Activated CD4-positive, alpha-beta T cell treated with anti-CD3 and anti-CD28 coated beads, Interleukin-2, amount 50 U/mL, for 24 hours (primary cell): ENCODE results near the gene TNS1.

ENCODE experiments used
- DNase-seq, 2 donors: peaks; one replicate each; pipeline ENCODE4 v3.0.0-alpha.2; 2020; ENCODE audit warnings: low read depth in 1 of 2, low spot score in 1 of 2

Gene TNS1

DNA sequence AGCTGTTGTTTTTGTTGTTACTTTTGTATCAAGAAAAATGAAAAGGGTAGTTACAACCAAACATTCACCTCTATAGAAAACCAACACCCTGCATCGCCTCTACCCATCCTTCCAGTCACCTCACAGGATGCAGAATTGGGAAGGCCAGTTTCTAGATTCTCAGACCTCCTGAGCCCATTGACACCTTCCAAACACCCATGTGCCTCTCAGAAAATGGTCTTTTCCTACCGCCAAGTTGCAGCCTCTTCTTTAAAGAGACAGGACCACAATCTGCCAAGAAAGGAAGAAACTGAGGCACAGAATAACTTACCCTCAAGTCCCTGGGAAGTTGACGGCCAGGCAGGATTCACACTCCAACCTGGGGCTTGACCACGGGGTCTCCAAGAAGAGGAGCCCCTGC lies 101.4 kb downstream of the TNS1 start:
- DNase-seq = no peak

DNA sequence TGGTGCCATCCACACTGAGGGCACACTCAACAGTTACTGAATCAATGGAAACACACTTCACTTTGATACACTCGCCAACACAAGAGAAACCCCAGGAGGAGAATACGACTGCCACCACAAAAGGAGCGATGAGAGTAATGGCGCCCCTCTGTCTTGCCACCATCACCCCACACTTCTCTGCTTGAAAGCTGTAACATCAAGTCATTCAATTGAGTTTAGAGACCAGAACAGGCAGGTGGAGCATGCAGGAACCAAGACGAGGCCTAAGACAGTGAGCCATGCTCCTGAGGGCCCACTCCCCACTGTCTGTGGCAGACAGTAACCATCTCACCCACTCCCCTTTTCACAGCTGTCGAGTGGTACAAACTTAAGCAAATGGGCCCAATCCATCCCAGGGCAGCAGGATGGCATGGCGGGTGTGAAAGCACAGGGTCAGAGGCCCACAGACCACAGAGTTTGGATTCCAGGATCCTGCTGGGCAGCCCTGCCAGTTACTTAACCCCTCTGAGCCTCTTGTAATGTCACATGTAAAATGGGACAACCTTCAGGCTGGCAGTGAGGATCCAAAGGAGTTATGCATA lies 101.9 kb downstream of the TNS1 start:
- no peak for DNase-seq

DNA sequence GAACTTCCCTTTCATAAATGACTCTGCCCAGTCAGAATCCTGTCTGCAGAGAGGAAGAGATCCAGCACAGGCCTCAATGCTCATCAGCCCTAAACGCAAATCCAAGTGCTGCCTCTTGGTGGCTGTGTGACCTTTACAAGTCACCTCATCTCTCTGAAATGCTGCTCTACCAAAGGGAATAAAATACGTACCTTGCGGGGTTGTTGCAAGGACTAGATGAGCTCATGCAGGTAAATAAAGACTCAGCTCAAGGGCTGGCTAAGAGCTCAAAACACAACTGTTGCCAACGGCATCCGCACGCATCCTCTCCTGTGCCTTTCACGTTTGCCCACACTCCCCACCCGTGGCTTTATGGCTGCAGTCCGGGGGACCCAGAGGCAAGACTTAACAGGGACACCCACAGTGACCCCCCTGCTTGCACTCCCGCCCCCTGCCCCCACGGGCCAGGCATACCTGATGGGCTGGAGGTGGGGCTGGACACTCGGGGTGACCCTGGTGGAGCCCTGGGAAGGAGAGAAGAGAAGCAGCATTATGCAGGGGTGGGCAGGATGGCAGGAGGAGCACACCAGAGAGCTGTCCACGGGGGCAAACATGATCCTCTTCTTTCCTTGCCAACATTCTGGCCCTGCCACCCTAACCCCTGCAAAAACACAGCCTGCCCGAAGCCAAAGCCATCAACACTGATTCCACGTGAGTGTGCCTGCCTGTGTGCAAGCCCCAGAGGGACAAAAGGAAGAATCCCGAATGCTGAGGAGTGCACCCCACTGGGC lies 102.6 kb downstream of the TNS1 start:
- DNase-seq = no peak

DNA sequence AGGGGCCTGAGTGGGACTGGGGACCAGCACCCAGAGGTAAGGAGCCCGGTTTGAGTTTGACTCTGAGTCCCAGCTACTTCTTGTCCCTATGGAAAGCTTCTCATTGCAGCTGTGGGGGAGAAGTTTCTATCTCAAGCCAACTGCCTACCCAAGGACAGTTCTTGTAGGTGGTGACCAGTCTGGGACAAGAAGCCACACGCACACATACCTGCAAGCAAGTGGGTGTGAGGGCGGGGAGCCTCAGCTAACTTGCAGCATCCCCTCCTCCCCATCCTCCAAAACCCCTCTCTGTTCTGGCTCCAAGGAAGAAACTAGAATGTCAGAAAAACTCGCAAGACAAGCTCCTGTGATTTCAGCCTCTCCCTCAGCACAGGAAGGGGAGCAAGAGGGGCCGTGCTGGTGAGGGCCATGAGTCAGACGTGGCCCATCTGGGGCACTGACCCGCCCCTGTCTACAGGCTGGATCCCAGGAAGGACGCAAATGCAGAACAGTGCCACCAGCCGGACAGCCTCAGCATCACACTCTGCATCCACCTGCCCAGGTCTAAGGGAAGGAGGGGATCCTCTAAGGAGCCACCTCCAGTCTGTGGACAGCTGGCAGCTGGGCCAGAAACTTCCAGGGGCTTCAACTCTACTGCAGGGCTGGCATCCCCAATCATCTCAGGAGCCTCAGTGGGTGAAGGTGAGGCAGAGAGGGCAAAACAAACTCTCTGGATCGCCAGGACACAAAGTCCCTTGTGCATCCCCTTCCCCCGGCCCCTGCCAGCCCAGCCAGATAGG lies 103.4 kb downstream of the TNS1 start:
- no peak for DNase-seq

DNA sequence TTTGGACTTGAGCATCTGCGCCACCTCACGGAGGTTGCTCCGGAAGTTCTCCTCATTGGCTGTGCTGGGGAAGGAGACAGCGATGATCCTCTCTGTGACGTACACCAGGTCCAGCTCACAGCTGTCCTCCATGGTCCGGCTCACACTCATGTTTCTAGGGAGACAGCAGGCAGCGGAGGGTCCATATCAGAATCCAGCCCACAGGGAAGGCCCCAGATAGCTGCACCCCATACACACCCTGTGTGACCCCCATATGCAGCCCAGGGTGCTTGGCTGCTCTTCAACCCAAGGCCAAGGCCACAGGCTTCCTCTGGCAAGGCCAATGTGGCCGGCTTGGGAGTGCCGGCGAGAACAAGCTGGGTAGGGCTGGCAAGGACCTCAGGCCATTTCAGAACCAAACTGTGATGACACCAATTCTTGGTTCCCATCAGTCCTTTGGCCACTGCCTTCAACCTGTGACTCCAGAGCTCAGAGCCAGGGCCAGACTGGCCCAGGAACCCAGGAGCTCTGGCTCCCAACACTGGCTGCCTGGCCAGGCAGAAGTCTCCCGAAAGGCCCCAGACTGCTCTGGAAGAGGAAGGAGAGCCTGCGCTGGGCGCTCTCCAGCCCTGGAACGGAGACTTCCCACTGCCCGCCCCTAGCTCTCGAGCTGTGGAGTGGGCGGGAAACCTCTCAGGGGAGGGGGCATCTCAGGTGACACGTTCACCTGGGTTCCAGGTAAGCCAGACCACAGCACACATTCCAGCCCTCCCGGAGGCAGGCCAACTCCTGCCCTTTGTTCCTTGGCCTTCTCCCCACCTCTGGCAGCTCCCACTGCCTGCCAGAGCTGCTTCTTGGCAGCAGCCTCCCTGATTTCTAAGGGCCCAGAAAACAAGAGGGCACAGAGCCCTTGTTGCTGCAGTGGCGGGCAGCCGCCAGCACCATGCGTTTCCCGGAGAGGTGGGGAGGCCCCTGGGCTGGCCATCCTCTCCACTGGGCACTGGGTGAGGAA lies 104.7 kb downstream of the TNS1 start:
- no peak for DNase-seq

DNA sequence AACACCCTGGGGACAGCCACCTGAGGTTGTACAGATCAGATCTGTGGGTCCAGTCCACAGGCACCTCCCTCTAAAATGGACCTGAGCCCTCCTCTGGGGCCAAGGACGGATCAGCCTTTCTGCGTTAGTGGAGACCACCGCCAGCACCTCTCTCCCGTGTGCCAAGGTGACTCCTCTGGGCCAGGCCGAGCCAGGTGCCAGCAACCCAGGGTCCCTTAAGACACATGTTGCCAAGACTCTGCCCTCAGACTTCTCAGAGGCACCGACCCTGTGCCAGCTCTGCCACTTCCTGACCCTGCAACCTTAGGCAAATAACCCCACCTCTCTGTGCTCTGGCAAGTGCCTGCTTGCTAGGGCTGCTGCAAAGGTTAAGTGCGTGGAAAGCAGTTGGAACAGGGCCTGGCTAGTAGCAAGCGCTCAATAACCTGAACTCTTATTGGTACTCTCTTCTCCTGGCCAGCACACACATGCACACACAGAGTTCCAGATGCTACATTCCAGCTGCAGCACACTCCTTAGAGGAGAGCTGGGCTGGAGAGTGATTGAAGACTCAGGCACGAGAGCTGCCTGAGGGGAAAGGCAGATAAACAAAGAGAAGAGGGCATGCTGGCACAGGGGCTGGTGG lies 105.6 kb downstream of the TNS1 start:
- DNase-seq = no peak

DNA sequence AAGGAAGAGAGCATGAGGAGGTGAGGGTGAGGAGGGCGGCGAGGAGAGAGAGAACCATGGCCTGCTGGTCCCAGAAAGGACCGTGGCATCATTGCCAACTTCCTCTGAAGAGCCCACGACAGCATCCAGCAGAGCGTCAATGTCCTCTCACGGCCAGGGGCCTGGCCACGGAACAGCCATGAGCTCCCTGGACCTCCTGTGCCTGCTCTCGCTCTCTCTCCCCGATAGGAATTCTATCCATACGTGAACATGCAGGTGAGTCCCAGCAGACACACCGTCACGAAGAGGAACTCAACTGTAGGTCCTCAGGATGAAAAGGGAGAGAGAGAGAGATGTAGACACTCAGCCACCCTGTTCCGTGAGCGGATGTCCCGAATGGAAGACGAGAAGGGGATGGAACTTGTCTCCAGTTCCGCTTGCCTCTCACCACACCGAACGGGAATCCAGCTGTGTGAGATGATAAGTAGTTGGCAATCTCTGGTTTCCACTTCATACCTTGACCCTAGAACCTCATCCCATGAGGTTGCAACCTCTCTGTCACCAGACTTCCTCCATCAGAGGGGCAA lies 107.6 kb downstream of the TNS1 start:
- DNase-seq = no peak

DNA sequence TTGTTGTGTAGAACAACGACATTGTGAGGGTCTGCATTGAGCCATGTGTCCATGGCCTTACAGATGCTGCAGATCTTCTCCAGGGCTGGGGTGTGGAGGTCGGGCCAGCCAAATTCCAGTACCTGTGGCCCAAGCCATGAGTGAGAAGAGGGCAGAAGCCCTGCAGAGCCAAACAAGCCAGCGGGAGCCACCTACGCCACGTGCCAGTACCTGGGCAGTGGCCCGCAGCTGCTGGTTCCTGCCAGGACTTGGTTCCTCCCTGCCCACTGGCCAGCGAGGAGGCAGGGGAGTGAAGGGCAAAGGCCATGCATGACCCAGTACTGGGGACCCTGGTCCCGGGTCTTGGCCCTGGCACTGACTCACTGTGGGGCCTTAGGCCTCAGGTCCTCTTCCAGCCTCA lies 109.4 kb downstream of the TNS1 start:
- no peak for DNase-seq

DNA sequence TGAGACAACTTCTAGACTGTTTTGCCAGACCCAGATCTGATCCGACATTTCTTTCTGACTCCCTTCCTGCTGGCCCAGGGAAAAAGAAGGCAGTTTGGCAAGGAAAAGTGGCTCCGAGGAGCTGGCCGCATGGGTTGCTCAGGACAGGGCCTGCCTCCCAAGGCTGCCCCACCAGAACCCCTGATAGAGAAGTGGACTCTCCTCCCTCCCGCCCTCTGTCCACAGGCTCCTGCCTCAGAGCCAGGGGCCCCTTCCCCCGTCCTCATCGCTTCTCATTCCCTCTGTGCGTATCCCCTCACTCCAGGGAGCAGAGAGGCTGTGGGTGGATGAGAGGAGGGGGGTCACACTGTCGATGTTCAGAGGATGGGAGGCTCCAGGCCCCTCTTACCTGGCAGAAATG lies 110.2 kb downstream of the TNS1 start:
- no peak for DNase-seq

DNA sequence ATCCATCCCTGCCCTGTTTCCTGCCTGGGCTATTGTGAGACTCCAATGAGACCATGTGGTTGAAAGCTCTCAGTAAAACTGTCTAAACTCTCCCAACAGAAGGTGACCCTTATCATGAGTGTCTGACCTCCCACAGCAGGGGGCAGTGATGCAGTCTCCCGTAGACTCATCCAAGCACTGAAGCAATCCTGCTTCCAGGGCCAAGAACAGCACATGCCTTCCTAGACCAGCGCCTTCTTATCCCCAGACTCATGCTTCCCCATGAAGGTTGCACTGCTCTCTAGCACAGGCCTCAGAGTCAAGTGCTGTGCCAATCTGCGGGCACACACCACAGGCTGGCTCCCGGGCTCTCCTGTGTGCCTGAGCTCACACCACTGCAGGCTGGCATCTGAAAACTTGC lies 112.3 kb downstream of the TNS1 start:
- no peak for DNase-seq

DNA sequence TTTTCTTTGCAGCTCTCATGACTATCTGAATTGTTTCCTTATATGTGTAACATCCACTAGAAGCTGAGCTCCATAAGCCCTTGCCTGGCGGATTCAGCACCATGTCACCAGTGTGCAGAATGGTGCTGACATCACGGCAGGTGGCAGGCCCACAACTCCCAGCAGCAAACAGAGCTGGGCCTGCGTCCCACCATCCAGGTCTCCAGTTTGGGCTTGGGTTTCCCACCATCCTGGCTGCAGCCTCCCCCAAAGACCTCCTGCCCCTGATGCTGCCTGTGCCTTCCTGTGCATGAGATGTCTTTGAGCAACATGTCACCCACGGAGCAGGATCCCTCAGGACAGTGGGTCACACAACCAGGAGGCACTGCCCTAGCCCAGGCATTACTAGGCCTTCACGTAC lies 113.1 kb downstream of the TNS1 start:
- DNase-seq = no peak

DNA sequence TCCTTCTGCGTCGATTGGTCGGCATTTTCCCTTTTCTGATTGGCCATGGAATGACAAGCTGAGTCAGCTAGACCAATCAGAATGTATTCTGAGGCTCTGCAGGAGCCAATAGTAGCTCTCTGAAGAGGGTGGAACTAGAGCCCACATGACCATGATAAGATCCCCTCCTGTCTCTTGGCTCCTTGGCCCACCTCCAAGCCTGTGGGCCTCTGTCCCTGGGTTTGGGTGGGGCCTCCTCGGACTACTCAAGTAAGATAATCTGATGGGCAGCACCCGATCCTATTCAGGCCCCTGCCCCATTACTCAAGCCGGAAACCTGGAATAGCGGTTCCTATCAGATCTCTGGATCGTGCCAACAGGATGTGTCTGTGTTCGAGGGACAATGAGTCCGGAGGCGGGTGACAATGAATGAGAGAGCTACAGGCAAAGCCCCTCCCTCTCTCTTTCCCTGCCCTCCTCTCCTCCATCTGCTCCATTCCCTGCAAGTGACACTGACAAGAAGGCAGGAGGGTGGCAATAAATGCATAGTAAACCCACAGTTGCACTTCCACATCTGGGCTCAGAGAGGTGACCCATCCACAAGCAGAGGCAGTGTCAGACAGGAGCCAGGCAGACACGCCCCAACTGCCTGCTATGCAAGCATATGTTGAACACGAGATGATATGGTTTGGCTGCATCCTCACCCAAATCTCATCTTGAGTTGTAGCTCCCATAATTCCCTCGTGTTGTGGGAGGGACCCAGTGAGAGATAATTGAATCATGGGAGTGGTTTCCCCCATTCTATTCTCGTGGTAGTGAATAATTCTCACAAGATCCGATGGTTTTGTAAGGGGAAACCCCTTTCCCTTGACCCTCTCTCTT lies 114.7 kb downstream of the TNS1 start:
- DNase-seq = no peak

DNA sequence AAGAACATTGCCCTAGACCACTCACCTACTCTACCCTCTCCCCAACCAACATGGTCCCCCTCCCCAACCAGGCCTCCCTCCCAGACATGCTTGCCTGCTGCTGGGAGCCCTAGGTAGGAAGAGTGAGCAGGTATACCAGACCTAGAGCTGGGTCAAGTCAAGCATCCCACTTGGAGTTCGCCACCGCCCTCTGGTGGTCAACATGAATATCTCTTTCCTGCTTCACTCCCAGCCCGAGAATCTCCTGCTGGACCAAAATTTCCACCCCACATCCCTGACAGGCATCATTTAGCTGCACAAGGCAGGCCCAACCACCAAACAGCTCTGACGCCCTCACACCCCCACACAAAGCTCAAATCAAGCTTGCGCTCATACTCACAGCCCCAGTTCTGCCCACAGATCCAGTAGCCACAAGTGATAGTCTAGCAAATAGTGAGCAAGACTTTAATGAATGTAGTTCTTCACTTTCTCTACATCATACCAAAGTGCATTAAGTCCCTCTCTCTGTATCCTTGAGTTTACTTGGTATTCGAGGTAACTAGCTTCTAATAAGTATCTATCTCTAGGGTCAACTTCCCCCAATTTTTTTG lies 116.0 kb downstream of the TNS1 start:
- DNase-seq = peak; percentile 25 to 44

DNA sequence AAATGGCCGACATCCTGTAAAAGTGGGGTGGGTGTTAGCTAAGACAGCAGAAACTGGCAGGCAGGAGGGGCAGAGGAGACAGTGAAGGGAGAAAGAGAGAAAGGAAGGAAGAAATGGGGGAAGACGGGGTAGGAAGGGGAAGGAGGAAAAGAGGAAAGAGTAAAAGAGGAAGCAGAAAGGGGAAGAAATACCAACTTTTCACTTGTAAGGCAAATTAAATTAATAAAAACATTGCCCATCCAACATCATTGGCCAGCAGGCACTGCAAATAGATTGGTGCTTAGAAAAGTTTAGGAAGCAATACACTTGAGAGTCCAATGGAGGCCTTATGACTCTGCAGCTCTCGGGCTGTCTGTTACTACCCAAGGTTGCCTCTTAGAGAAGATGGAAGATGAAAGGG lies 116.7 kb downstream of the TNS1 start:
- DNase-seq = no peak

DNA sequence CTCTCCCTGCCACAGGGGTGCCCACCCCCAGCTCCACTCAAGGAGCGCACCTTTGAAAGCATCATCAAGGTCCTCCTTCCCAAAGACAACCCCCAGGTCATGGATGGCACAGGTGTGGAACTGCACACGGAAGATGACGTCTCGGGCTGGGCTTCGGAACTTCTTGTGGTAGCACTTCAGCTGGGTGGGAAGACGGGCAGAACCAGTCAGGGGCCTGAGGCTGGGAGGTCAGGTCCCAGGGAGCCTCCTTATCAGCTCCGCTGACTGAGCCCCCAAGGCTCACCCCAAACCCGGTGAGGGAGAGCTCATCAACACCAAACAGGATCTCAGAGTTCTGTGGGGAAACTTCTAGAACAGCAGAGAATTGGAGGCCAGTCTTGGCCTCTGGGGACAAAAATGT lies 117.8 kb downstream of the TNS1 start:
- no peak for DNase-seq

DNA sequence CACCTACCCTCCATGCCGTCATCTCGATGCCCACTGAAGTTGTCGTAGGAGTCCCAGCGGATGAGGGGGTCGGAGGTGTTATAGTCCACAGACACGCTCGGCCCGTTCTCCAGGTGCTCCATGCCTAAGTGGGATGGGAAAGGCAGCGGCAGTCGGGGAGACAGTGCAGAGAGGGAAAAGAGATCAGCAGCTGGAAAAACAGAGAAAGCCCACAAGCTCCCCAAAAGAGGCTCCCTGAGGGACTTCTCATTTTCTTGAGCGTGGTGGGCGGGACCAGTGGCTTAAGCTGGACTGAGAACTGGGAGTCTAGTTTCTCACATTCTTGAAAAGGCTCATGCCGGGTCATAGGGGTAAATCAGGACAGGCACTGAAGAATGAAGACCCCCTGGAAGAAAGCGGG lies 121.9 kb downstream of the TNS1 start:
- DNase-seq = no peak

DNA sequence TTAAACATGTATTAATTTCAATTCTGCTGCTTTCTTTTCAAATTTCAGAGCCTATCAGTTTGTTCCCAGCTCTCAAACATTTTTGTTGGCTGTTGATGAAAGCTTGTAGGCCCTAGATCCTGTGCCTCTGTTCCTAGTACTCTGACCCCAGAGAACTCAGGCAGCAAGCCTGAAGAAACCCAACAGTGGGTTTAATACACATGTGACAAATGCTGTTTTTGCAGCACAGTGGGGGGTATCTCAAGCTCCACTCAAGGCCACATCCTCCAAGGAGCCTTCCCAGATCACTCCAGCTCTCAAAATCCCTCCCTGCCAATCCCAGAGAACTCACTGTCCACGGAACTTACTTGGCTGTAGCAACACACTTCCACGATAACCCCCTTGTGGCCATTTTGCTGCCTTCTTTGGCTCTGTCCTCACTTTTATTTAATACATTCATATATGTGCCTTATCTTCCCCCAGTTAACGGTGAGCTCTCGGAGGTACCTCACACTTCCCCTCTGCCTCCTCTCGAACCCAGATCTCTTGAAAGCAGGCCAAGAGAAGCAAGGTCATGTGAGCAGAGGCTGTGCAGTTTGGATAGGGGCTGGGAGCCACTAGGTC lies 122.4 kb downstream of the TNS1 start:
- no peak for DNase-seq

DNA sequence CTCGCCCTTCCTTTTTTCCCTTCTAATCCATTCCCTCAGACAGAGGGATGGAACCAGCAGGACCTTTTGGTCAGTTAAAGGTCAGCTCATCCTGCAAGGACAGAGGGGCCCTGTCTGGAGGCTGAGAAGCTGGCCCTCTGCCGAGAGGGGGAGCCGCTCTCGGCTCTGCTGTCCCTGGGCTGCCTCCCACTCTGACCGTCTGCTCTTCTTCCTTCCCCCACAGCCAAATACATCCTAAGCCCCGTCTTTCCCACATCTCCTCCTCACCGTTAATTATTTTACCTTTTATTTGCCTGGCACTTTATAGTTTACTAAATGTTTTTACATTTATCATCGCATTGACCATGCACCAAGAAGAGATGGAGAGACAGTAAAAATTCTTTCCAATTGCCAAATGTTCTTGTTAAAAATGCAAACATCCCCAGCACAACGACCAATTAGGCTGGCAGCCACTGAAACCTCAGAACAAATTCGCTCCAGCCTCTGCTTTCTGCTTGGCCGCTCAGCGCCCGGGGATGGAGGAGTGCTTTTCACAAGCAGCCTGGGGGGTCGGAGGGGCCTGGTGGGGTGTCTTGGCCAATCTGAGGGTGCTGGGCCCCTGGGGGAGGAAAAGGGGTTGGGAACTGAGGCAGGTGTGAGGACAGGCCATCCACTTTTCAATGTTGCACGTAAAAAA lies 123.7 kb downstream of the TNS1 start:
- DNase-seq = no peak
